Upper lobe of left lung (tissue), 4 donors: ENCODE results near the gene ZNF892.

Experiments
- CTCF ChIP-seq, 6 experiments: fragments of 450-650 bp in 4 of 6; fragments of 200-600 bp in 2 of 6; sonication (generic) in 2 of 6; IDR thresholded peaks; one replicate each; pipeline ENCODE4 v1.5.1; 2016 to 2019; ENCODE audit warnings: antibody characterized with exemption in 6 of 6
- POLR2AphosphoS5 ChIP-seq, 2 donors: sonication (generic); formaldehyde crosslinking; IDR thresholded peaks; one replicate each; pipeline ENCODE4 v1.5.1; 2017; ENCODE audit warnings: antibody characterized with exemption in 2 of 2

- TF ChIP-seq CTCF (IDR thresholded peaks at IDR 0.05) (no peak), POLR2AphosphoS5 (IDR thresholded peaks at IDR 0.05) (no peak)
Measured at GRCh38 chr2:95240556-95240955, 33.2 kb downstream of the ZNF892 start.
